GM21360 (cell line): ENCODE results near the gene OFD1.

Source experiments
- ATAC-seq: cut with Tn5 transposase; IDR thresholded peaks from one replicate; pipeline ENCODE4 v1.9.1; 2021; ENCODE audit warnings: mild to moderate bottlenecking, moderate library complexity; ENCODE audit not compliant: unreplicated experiment

Gene OFD1

DNA sequence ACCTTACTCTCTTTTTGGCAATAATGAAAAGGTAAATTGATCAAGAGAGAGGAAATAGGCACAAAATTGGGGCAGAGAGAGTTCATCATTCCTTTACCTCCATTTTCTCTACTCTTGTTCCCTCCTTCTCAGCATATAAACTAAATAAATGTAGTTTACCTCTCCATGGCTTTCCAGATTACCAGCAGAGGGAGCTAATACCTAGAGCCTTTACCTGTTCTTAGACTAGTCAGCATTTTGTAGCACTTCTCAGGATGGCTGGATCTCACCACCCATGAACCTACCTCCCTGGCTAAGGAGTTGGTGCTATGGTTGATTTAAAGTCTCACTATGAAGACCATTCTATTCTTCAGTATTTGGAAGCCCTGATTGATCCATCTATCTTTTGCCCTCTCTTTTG lies 15.7 kb downstream of the OFD1 start:
- ATAC-seq, result no peak

DNA sequence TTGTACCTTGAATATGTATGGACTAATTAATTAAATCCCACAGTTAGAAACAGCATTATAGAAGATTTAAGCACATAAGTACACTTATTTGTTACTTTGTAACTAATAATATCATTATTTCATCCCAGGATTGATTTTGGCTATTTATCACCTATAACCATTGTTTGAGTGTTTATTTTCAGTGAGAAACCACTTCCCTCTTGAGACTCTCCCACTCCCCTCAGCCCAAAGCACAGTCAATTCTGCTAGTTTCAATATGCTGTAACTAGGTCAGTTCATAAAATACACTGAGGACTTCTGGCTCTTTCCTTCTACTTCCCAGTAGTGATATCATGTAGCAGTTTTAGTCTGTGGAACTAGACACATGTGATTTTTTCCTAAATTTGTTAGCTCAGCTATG lies 16.3 kb downstream of the OFD1 start:
- ATAC-seq, result no peak

DNA sequence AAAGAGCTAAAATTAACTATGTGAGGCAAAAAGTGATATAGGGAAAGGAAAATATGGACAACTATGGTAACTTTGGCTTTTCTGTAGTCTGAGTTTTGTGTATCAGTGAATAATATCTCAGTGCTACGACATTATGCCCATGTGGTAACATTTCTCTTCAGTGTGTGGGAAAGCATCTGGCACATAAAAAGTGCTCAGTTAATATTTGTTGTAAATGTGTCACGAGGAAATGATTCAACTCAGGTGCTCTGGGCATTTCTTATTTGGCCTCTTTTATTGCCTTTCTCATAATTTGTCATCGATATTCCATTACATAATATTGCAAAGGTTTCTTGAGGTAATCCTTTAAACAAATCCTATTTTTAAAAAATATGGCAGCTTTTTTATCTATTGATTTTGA lies 17.6 kb downstream of the OFD1 start:
- ATAC-seq, result no peak

DNA sequence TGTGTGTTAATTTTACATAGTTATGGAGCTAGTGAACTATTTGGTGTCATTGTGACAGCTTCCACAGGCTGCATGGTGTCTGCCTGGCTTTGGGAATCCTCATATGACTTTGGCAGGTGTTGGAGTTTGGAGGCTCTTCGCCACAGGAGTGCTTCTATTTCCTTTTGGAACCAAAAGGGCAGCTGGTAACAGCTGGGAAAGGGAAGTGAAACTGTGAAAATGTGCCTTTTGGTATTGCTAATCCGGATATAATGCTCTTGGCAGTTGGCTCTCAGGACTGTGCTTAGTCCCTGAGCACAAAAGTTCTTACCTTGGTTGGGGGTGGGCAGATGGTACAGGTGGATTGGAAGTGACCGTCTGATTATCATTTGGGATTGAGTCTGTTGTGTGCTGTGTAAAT lies 18.1 kb downstream of the OFD1 start:
- no peak for ATAC-seq

DNA sequence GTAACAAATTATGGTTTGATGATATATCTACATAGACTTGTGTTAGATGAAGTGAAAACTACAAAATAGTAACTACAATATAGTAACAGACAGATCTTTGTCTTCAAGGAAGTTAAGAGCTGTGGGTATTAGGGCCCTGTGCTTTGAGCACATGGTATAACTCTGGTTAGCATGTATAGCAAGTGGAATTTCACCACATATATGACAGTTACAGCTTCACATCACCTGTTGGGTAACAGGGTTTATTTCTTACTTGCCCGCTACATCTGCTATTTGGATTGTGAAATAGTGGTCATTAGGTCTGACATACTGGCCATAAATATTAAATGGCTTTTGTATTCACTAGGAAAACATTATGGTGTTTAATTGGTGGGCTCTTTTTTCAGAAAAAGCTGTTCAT lies 20.2 kb downstream of the OFD1 start:
- ATAC-seq, result no peak

DNA sequence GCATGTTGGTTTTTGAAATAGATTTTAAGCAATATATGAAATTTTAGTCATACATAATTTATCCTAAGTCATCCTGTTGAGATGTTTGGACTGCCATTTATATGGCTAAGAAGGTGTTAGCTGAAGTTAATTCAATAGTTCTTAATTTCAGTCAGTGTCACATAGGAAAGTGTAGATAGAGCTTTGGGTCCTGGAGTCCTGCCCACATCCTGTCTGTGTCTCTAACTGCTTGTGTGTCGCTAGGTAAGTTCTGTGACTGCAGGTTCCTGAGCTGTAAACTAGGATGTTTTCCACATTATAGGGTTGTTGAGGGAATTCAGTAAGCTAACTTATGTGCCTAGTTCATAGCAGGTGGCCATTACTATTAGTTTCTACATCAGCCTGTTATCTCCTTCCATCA lies 20.7 kb downstream of the OFD1 start:
- ATAC-seq, result no peak

DNA sequence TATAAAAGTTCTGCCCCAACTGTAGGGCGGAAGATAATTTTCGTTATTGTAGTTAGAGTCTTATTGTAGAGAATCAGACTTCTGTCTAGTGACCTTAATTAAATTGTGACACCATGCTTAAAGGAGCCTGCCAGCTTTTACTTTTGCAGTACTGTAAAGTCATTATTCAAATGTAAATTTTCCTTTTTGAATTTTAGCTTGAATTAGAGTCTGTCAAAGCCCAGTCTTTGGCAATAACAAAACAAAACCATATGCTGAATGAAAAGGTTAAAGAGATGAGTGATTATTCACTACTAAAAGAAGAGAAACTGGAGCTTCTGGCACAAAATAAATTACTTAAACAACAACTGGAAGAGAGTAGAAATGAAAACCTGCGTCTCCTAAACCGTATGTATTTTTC lies 21.8 kb downstream of the OFD1 start:
- ATAC-seq, result no peak

GRCh38 chrX:13759152-13759718 lies 24.7 kb downstream of the OFD1 start:
- ATAC-seq, result peak; percentile 74

GRCh38 chrX:13760426-13760825 lies 25.9 kb downstream of the OFD1 start:
- no peak for ATAC-seq

DNA sequence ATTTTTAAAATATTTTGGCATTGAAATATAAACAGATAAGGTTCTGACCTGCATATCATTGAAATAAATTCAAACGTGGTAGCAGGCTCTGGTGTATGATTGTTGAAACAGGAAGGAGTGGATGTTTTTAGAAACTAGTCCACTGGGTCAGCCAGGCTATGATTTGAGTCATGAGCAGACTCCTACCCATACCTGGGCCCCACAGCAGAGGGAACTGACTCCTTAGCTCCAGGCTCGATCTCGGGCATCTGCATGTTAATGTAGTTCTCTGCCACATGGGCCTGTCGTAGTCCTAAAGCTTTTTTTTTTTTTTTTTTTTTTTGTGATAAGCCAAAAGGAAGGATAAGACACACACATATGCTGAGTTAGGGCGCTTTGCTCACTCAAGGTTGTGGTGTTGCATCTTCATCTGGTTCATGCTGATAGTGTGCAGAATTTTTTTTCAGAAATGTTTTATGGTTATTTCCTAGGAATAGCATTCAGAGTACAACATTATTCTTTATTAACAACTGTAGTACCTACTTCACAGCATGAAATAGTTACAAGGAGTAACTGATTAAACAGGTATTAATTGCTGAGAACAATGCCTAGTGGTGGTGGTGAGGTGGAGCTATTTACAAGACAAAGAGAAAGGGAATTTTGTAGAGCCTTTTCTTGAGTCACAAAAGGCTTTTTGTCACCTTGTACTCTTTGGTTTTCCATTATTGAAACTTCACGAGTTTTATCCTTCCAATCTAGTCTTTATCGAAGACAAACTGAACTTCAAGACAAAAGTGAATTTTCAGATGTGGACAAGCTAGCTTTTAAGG lies 27.3 kb downstream of the OFD1 start:
- peak; percentile 65 for ATAC-seq

GRCh38 chrX:13763489-13763888 lies 28.9 kb downstream of the OFD1 start:
- no peak for ATAC-seq

DNA sequence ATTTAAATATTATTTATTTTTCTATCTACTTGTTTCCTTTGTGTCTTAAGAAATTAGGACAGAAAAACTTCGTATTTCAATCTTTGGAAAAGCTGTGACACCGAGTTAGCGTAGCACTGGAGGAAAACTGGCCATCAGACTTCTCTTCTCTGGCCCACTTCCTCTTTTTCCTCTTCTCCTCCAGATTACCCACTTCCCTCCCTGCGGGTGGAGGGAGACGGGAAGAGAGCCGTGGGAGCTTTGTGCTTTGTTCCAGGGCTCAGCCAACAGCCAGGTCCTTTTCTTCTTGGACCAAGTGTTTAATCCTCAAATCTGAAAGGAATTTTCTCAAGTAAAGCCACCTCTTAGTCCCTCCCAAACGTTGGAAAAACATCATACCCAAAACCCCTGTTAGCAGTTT lies 29.7 kb downstream of the OFD1 start:
- no peak for ATAC-seq

GRCh38 chrX:13764765-13765164 lies 30.2 kb downstream of the OFD1 start:
- no peak for ATAC-seq

- no peak for ATAC-seq
Measured at GRCh38 chrX:13768939-13769338, 34.4 kb downstream of the OFD1 start.

- no peak for ATAC-seq
Measured at GRCh38 chrX:13770013-13770535, 35.5 kb downstream of the OFD1 start.

DNA sequence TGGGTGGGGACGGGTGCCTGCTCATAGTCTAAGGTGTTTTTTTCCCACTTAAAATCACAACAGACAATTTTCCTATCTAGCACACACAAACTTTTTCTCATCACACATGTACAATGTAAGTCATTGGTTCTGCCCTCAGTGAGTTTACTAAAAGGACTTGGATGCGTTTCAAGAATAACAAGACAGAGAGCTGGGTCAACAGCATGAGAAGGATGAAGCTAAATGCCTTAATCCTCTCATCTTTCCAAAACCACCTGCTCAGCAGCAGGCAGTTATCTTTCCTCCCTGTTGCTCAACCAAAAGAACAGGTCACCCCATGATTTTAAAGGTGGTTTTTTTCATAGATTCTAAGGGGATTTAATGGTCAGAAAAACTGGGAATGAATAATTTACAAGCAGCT lies 40.1 kb downstream of the OFD1 start:
- ATAC-seq, result no peak

DNA sequence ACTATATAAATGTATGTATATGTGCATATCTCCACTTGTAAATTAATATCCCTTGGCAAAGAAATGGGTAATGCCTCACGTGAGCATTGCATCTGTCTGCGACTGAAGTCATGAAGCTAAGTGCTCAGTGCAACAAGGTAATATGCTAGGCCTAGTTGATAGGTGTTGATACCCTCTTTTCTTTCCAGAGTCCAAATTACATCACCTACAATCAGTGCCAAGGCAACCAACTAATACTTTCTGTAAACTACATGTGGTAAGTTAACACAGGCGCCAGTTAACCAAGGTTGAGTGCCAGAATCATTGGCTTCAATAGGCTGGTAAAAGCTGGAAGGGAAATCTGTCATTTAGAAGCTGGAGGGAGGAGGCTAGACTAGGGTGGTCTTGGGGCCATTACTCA lies 41.3 kb downstream of the OFD1 start:
- no peak for ATAC-seq

DNA sequence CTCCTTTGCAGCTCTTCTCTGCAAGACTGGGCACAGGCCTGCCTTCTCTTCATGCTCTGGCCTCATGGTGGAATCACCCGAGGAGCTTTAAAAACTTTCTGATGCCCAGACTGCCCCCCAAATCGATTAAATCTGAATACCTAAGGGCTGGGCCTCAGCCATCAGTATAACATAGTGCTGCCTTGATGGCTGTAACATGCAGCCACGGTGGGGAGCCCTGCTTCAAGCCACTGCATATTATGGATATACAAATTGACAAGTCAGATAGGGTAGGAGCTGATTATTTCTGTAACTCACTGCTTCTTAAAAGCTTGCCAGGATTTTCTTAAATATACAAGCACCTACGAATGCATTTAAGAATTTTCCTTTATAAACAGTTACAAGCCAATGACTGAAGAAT lies 41.8 kb downstream of the OFD1 start:
- ATAC-seq, result no peak

DNA sequence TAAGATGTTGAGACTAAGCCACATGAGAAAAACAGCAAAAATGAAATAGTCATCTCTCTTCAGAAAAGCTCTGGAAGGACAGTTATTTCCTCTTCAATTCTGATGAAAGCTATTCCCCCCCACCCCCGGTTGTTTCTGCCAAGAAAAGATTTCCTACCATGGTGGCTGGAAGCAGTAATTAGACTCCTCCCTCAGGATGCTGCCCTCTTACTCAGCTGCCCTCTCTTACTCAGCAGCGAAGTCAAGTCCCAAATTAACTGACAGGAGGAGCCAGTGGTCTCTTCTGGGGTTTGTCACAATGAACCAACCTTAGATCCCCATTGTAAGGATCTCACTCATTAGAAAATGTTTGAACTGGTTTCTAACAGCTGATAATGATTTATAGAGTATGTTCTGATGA lies 44.4 kb downstream of the OFD1 start:
- ATAC-seq, result no peak

DNA sequence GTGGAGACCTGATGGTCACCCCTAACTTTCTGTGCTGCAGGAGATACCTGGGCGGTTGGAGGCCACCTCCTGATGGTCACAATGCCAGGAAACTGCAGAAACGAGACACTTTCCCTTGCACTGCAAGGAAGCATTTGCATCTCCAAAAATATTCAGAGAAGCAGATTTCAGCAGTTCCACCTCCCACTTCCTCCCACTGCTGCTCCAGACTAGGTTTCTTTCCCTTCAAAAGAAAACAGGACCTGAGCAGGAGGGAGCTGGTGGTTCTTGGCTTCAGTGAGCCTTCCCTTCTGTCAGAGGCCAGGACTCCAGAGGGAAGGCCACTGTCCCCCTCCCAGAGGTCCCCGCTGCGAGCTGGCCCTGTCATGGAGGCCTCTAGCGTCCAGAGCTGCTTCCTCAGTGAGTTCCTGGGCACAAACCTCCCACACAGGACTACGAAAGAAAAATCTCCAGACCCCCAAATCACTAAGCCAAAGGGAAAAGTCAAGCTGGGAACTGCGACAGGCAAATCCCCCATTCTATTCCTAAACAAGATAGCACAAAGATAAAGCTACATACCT lies 46.4 kb downstream of the OFD1 start:
- no peak for ATAC-seq

GRCh38 chrX:13786048-13786447 lies 51.5 kb downstream of the OFD1 start:
- no peak for ATAC-seq
